Parathyroid adenoma (tissue), 2 donors: Measurements from ENCODE around the gene CTSZ.
A peak's percentile ranks its signal among the peaks of the same experiment; 100 is the strongest.

ENCODE experiments used
- H2AFZ ChIP-seq: fragments of 300-600 bp; sonication (generic); one replicate; pipeline ENCODE4 v1.7.0; 2017; ENCODE audit warnings: antibody characterized with exemption, mild to moderate bottlenecking
- H3K27ac ChIP-seq: fragments of 300-600 bp; sonication (generic); one replicate; pipeline ENCODE4 v1.7.0; 2017
- H3K27me3 ChIP-seq: fragments of 300-600 bp; sonication (generic); one replicate; pipeline ENCODE4 v1.7.0; 2017; ENCODE audit warnings: low read length; ENCODE audit not compliant: control insufficient read depth, insufficient read depth
- H3K36me3 ChIP-seq: fragments of 300-600 bp; sonication (generic); one replicate; pipeline ENCODE4 v1.7.0; 2017; ENCODE audit warnings: low read length; ENCODE audit not compliant: control insufficient read depth, insufficient read depth
- H3K4me1 ChIP-seq: fragments of 300-600 bp; sonication (generic); one replicate; pipeline ENCODE4 v1.7.0; 2017; ENCODE audit warnings: control low read depth
- H3K4me2 ChIP-seq: fragments of 300-600 bp; sonication (generic); one replicate; pipeline ENCODE4 v1.7.0; 2017; ENCODE audit warnings: low read length
- H3K4me3 ChIP-seq: fragments of 300-600 bp; sonication (generic); one replicate; pipeline ENCODE4 v1.7.0; 2017; ENCODE audit warnings: low read depth, low read length
- H3K79me2 ChIP-seq: fragments of 300-600 bp; sonication (generic); one replicate; pipeline ENCODE4 v1.7.0; 2017; ENCODE audit warnings: control low read depth
- H3K9ac ChIP-seq: fragments of 300-600 bp; sonication (generic); one replicate; pipeline ENCODE4 v1.7.0; 2017; ENCODE audit warnings: mild to moderate bottlenecking
- H3K9me3 ChIP-seq: fragments of 300-600 bp; sonication (generic); one replicate; pipeline ENCODE4 v1.7.0; 2017; ENCODE audit warnings: low read length; ENCODE audit not compliant: control insufficient read depth
- TF ChIP-seq, protein P1 (sequence below): fragments of 300-600 bp; sonication (generic); IDR thresholded peaks from one replicate; pipeline ENCODE4 v1.7.0; 2017; ENCODE audit warnings: antibody characterized with exemption, mild to moderate bottlenecking
- donor health status: primary hyperparathyroidism.

Gene CTSZ

GRCh38 chr20:58993332-58994248 lies 13.5 kb downstream of the CTSZ start:
- Histone ChIP-seq H3K9ac (no peak overlapping the region), H3K4me1 (peaks cover 8% of the 10 kb centered on the region), H3K27ac (peak overlapping the region; percentile 43), H3K79me2 (no peaks in the 10 kb centered on the region), H3K36me3 (no peaks in the 10 kb centered on the region), H2AFZ (no peak overlapping the region), H3K4me3 (no peak overlapping the region), H3K27me3 (no peaks in the 10 kb centered on the region), H3K4me2 (no peak overlapping the region), H3K9me3 (no peaks in the 10 kb centered on the region)
- TF ChIP-seq, protein P1, sequence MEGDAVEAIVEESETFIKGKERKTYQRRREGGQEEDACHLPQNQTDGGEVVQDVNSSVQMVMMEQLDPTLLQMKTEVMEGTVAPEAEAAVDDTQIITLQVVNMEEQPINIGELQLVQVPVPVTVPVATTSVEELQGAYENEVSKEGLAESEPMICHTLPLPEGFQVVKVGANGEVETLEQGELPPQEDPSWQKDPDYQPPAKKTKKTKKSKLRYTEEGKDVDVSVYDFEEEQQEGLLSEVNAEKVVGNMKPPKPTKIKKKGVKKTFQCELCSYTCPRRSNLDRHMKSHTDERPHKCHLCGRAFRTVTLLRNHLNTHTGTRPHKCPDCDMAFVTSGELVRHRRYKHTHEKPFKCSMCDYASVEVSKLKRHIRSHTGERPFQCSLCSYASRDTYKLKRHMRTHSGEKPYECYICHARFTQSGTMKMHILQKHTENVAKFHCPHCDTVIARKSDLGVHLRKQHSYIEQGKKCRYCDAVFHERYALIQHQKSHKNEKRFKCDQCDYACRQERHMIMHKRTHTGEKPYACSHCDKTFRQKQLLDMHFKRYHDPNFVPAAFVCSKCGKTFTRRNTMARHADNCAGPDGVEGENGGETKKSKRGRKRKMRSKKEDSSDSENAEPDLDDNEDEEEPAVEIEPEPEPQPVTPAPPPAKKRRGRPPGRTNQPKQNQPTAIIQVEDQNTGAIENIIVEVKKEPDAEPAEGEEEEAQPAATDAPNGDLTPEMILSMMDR = no peak

DNA sequence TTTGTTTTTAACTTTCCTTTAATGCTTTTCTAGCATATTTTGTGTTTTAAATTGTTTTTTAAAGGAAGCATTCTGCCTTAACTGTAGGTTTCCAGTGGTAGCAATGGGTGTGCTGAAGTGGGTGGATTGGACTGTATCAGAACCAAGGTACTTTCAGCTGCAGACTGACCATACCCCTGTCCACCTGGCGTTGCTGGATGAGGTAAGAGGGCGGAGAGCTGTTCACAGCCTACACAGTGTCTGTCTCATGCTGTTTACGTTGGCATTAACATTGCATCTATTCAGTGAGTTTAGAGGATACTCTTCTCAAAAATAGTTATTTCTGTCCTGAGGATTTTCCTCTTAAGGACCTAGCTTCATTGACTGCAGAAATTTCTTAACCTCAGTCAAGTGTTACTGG lies 14.1 kb downstream of the CTSZ start:
- Histone ChIP-seq H3K4me1 (peaks cover 8% of the 10 kb centered on the region), H3K36me3 (no peaks in the 10 kb centered on the region), H3K9me3 (no peaks in the 10 kb centered on the region), H3K4me2 (no peak overlapping the region), H3K27me3 (no peaks in the 10 kb centered on the region), H2AFZ (no peak overlapping the region), H3K79me2 (no peaks in the 10 kb centered on the region), H3K27ac (peak overlapping the region; percentile 43), H3K9ac (no peak overlapping the region), H3K4me3 (no peak overlapping the region)
- TF ChIP-seq, protein P1 = no peak

GRCh38 chr20:58991715-58992114 lies 15.3 kb downstream of the CTSZ start:
- Histone ChIP-seq H3K4me1 (peaks cover 8% of the 10 kb centered on the region), H2AFZ (no peak overlapping the region), H3K4me2 (no peak overlapping the region), H3K9me3 (no peaks in the 10 kb centered on the region), H3K4me3 (no peak overlapping the region), H3K79me2 (no peaks in the 10 kb centered on the region), H3K27me3 (no peaks in the 10 kb centered on the region), H3K36me3 (no peaks in the 10 kb centered on the region), H3K9ac (no peak overlapping the region), H3K27ac (no peak overlapping the region)
- TF ChIP-seq, protein P1 = no peak

GRCh38 chr20:58990651-58991445 lies 16.2 kb downstream of the CTSZ start:
- TF ChIP-seq, protein P1 = no peak
- Histone ChIP-seq H3K4me2 (no peak overlapping the region), H3K79me2 (no peaks in the 10 kb centered on the region), H3K27ac (no peak overlapping the region), H2AFZ (no peak overlapping the region), H3K9me3 (no peaks in the 10 kb centered on the region), H3K27me3 (no peaks in the 10 kb centered on the region), H3K4me3 (no peak overlapping the region), H3K9ac (no peak overlapping the region), H3K36me3 (no peaks in the 10 kb centered on the region), H3K4me1 (peaks cover 8% of the 10 kb centered on the region)
